Activated effector memory CD4-positive, alpha-beta T cell treated with Interleukin-2 at 50 U/mL for 16 hours (primary cell): ENCODE measurements around the gene CEMIP2.
"Not testable (repeated sequence)": the region's sequence is repeated elsewhere in the genome, so short reads cannot be mapped to it uniquely, and the experiment has no call there.

Source experiments
- DNase-seq: peaks from one replicate; pipeline ENCODE4 v3.0.0-alpha.2; 2020

The CEMIP2 gene

GRCh38 chr9:71768388-71769174 is at the start of gene CEMIP2:
Gene CEMIP2 (minus strand): TSS chr9:71768513. CDS start chr9:71750373, 18,140 bp downstream.
- DNase-seq: peak; percentile 85

GRCh38 chr9:71816916-71817451 is 48.7 kb upstream of the CEMIP2 start:
- no peak for DNase-seq

- no peak for DNase-seq
Observed at GRCh38 chr9:71814815-71815214, 46.5 kb upstream of the CEMIP2 start.

GRCh38 chr9:71814226-71814625 is 45.9 kb upstream of the CEMIP2 start:
- DNase-seq: no peak

- DNase-seq: no peak
Observed at GRCh38 chr9:71812385-71812784, 44.1 kb upstream of the CEMIP2 start.

GRCh38 chr9:71808068-71808467 is 39.8 kb upstream of the CEMIP2 start:
- DNase-seq: no peak

- DNase-seq: peak; percentile 33
Observed at GRCh38 chr9:71806901-71807307, 38.6 kb upstream of the CEMIP2 start.

- not testable (repeated sequence) for DNase-seq
Observed at GRCh38 chr9:71805096-71805495, 36.8 kb upstream of the CEMIP2 start.

- no peak for DNase-seq
Observed at GRCh38 chr9:71801826-71802225, 33.5 kb upstream of the CEMIP2 start.

GRCh38 chr9:71797266-71797665 is 29.0 kb upstream of the CEMIP2 start:
- DNase-seq: no peak

- no peak for DNase-seq
Observed at GRCh38 chr9:71796100-71796767, 27.9 kb upstream of the CEMIP2 start.

- DNase-seq: no peak
Observed at GRCh38 chr9:71795097-71795813, 26.9 kb upstream of the CEMIP2 start.

GRCh38 chr9:71793386-71794105 is 25.2 kb upstream of the CEMIP2 start:
- DNase-seq: no peak

- DNase-seq: no peak
Observed at GRCh38 chr9:71791875-71792274, 23.6 kb upstream of the CEMIP2 start.

GRCh38 chr9:71790296-71790695 is 22.0 kb upstream of the CEMIP2 start:
- DNase-seq: no peak

GRCh38 chr9:71783120-71783523 is 14.8 kb upstream of the CEMIP2 start:
- peak; percentile 76 for DNase-seq

GRCh38 chr9:71781391-71781790 is 13.1 kb upstream of the CEMIP2 start:
- DNase-seq: no peak

GRCh38 chr9:71780953-71781352 is 12.6 kb upstream of the CEMIP2 start:
- DNase-seq: no peak

GRCh38 chr9:71778085-71778484 is 9.8 kb upstream of the CEMIP2 start:
- DNase-seq: no peak

GRCh38 chr9:71774920-71775319 is 6.6 kb upstream of the CEMIP2 start:
- no peak for DNase-seq

- no peak for DNase-seq
Observed at GRCh38 chr9:71772726-71773125, 4.4 kb upstream of the CEMIP2 start.

- DNase-seq: no peak
Observed at GRCh38 chr9:71770170-71770569, 1.9 kb upstream of the CEMIP2 start.
